Activated naive CD8-positive, alpha-beta T cell treated with anti-CD3 and anti-CD28 coated beads, Interleukin-2, amount 50 U/mL, for 16 hours (primary cell): Measurements from ENCODE around the gene NUP210L.

Experiments
- DNase-seq: peaks from one replicate; pipeline ENCODE4 v3.0.0-alpha.2; 2020; ENCODE audit warnings: low read depth, low spot score

NUP210L gene

DNA sequence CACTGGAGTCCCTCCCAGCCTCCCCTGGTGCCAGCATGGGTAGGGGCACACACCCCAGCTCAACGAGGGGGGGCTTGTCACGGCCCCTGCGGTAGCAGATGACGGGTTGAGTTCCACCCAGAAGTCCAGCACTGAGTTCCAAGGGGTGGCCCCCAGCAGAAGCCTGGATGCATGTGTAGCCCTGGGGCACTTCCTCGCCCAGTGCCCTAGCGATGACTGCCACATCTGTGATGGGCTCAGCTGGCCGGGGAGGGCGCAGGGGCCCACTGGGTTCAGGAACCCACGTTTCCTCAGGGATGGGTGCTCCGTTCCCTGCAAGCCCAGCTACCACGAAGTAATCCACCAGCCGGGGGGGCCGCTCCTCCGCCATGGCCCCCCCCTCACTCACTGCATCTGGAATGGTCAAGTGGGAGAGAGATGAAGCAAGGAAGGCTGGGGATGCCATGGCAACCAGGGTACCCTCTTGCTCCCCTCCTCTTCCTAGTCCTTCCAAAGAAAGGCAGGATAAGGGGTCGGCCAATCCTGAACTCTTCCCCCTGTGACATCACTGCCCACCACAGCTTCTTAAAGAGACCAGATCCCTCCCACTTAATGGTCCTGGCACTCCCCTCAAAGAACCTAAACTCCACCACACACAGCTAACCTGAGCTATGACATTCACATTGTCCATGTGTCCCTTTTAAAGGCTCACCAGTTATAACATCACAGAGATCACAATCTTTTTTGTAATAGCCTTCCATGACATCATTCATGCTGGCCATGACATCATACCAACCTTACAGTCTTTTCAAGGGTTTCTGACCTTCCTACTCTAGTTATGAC, 210.7 kb downstream of the NUP210L start:
- DNase-seq = no peak

GRCh38 chr1:153942766-153943549, 211.9 kb downstream of the NUP210L start:
- no peak for DNase-seq
